Hematopoietic multipotent progenitor cell treated with erythropoietin and hydrocortisone succinate and interleukin-3 and kit ligand, for 6 days (in vitro differentiated cells): ENCODE data around the gene CCDC87.

Experiments used
- DNase-seq: peaks from one replicate; pipeline ENCODE4 v3.0.0-alpha.2; 2015

CCDC87 gene

DNA sequence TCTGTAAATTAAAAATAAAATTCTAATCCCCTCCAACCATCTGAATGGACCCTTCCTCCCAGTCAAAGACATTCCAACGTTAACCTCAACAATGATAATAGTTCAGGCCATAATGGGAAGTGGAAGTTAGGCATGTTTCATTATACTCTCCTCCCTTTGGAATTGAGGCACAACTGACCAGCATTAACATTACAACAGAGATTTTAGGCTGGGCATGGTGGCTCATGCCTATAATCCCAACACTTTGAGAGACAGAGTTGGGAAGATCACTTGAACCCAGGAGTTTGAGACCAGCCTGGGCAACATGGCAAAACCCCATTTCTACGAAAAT is 22.0 kb downstream of the CCDC87 start:
- no peak for DNase-seq

DNA sequence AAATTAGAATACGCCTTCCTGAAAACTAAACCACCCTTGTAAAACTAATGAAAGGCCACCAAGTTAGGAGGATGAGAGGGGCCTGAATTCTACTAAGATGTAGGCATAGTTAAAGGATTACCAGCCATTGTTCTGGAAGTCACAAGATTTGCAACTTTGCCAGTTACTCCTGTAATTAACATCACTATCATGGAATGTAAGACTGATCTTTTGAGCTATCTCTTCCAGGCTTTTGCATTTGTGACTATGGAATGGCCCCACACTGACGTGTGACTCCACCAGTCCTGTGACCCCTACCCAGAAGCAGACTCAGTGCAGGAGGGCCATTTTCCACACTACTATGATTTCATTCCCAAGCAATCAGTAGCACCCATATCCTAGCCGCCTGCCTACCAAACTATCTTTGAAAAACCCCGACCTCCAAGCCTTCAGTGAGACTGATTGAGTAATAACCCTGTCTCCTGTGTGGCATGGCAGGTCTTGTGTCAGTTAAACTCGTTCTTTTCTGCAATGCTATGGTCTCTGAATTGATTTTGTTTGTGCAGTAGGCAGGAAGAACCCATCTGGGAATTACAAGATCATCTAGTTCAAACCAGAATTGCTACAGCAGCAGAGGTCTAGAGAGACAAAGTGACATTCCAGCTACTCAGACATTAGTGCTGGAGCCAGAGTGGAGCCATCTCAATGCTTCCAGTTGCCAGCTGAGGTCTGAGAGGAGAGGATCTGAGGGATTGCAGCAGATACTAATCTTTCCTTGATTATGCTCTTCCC is 22.6 kb downstream of the CCDC87 start:
- no peak for DNase-seq

DNA sequence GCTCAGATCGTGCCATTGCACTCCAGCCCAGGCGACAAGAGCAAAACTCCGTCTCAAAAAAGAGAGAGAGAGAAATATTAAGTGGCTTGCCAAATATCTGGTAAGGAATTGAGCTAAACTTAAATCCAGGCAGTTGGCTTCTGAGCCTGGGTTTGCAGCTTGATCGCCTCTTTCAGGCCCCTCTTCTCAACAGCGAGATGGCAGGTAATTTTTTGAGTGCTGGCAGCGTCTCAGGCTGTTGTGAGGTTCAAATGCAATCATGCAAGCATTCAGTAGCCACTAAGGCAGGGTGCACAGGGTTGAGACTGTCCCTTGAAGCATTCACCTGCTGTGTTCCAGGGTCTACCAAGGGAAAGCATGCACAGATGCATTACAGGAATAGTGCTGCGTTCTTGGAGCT is 23.8 kb downstream of the CCDC87 start:
- no peak for DNase-seq

GRCh38 chr11:66568124-66568916 is 24.5 kb downstream of the CCDC87 start, which contains the start of gene CTSF:
Gene CTSF, minus strand, starts transcription at chr11:66568606. Its CDS starts 120 bp downstream, at chr11:66568486.
- peak; percentile 86 for DNase-seq

DNA sequence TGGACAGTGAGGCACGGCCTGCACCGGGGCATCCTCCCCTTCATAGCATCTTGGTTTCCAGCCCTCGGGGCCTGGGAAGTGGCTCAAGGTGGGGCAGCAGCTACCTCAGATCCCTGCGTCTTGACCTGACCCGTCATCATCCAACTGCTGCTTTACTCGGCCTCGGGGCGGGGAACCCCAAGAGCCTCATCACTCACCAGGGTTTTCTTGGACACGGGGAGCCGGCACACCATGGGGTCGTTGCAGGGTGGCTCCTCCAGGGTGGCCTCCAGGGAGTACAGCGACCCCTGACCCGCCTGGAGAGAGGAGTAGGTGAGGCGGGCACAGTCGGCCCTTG is 25.1 kb downstream of the CCDC87 start:
- DNase-seq: no peak

DNA sequence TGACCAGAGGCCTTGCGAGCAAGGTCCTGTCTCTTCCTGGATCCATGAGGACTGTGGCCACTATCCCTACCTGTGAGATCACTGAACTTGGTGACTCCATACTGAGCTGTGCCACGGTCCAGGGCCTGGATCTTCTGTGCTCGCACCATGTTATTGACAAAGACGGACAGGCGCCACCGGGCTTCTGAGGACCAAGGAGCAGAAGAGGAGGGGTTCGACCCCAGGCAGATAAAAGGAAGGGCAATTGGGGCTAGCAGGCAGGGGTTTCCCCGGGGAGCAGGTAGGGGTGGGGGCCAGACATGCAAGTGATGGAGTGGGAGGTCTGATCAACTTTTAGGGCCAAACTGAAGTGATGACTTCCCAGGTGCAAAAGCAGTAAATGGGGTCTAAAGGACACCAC is 26.6 kb downstream of the CCDC87 start:
- DNase-seq: no peak

- no peak for DNase-seq
These were observed 27.9 kb downstream of the CCDC87 start for GRCh38 chr11:66564984-66565383.

DNA sequence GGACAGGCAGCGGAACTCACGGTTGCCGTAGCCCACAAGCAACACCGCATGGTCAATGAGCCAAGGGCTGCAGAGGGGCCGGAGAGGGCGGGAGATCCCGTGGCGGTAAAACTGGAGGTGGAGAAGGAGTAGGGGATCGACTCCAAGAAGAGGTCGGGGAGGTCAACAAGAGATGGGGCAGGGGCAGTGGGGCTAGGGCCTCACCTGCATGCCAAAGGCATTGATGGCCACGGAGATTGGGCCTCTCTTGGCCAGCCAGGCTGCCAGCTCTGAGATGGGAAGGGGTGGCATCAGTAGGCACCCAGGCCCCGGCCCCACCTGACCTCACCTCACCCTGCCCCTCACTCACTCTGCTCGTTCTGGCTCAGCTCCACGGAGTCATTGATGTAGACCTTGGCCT is 28.3 kb downstream of the CCDC87 start:
- DNase-seq: no peak

GRCh38 chr11:66563832-66564231 is 29.0 kb downstream of the CCDC87 start:
- no peak for DNase-seq

DNA sequence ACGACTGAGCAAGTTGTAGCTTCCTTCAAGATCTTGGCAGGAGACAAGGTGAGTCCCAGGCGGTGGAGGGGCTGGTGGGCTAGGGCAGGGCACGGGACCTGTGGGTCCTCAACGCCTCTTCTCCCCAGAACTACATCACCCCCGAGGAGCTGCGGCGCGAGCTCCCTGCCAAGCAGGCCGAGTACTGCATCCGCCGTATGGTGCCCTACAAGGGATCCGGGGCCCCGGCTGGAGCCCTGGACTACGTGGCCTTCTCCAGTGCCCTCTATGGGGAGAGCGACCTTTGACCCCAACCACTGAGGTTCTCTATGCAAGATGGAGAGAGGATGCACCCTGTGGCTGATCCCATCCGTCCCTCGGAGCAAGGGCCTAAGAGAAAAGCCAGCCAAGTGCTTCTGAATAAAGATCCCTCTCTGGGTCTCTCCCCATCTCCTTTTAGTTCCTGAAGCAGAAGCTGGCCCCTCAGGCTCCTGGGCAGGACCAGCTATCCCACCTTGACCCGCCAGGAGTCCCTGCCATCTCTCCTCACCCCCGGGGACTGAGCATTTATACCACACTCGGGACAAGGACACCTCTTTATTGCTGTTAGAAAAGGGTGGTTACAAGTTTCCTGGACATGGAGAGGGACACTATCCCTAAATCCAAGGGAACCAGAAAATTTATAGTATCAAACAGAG is 29.8 kb downstream of the CCDC87 start:
- no peak for DNase-seq

GRCh38 chr11:66562275-66562674 is 30.6 kb downstream of the CCDC87 start:
- no peak for DNase-seq

DNA sequence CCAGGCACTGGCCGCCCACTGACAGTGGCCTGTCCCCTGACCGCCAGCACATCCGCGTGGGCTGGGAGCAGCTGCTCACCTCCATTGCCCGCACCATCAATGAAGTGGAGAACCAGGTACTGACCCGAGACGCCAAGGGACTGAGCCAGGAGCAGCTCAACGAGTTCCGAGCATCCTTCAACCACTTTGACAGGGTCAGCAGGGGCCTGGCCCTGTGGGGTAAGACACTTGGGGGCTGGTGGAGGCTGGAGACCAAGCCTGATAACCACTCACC is 31.0 kb downstream of the CCDC87 start:
- DNase-seq: no peak

- no peak for DNase-seq
These were observed 31.5 kb downstream of the CCDC87 start for GRCh38 chr11:66561178-66561974.

GRCh38 chr11:66559866-66560676 is 32.8 kb downstream of the CCDC87 start:
- no peak for DNase-seq

DNA sequence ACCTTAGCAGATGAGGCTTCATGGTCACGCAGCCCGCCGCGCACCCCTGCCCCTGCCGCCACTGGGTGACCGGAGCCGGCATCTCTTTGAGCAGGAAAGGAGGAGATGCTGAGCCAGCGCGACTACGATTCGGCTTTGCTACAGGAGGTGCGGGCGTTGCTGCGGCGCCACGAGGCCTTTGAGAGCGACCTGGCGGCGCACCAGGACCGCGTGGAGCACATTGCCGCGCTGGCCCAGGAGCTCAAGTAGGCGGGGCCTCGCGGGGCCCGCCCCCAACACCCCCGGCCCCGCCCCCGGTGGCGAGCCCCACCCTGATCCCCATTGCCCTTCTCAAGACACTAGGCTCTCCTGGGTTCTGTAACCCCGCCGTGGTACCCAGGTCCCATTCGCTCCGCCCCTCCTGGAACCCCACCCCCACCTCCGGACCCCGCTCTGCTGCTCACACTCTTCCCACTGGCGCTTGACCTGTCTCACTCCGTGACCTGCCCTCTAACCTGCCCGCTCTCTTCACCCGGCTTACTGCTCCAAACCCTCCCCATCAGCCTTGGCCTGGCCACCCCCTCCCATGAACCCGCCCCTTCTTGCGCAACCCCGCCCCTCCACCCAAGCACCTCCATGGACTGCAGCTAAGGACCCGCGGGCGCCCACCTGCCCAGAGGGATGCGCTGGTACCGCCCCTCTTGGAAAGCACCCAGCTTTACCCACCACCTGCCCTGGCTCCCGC is 33.6 kb downstream of the CCDC87 start:
- peak; percentile 62 for DNase-seq

DNA sequence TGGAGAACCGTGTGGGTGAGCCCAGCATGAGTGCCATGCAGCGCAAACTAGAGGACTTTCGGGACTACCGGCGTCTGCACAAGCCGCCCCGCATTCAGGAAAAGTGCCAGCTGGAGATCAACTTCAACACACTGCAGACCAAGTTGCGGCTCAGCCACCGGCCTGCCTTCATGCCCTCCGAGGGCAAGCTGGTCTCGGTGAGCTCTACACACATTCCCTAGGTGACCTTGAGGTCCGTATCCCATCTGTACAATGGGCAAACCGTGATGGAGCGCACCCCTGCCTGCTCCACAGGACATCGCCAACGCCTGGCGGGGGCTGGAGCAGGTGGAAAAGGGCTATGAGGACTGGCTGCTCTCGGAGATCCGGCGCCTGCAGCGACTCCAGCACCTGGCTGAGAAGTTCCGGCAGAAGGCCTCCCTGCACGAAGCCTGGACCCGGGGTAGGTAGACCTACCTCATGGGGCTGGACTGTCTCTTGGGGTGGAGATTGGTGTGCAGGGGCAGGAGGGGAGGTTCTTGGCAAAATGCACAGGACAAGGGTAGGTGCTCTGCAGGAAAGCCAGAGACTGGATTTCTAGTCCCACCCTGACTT is 35.0 kb downstream of the CCDC87 start:
- DNase-seq: no peak

DNA sequence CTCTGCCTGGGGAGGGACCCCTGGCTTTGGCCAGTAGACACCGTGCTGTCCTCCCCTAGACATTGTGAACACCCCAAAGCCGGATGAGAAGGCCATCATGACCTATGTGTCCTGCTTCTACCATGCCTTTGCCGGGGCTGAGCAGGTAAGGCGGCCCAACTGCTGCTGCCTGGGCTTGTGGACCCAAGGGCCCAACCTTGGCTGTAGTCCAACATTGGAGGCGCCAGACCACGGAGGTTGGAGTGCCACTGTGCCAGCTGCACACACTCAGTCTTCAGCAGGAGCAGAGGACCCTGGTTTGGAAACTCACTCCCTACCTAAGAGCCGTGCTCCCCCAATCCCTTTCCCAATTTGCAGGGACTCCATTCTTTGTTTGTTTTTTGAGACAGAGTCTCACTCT is 36.8 kb downstream of the CCDC87 start:
- no peak for DNase-seq

- DNase-seq: no peak
These were observed 37.4 kb downstream of the CCDC87 start for GRCh38 chr11:66555416-66555815.

DNA sequence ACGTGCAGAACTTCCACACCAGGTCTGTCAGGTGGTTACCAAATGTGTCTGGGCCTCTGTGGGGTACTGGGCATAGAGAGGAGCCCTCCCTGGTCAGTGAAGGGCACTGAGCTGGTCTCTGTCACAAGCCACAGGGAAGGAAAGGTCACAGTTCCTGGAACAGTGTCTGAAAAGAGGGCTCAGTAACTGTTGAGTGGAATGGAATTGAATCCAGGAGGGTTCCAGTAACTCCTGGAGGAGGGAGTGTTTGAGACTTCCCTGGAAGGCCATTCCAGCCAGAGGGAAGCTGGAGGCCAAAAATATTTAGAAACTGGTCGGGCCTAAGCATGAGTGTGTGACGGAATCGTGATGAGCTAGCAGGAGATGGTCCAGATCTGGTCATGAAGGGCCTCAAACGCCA is 38.3 kb downstream of the CCDC87 start:
- no peak for DNase-seq

DNA sequence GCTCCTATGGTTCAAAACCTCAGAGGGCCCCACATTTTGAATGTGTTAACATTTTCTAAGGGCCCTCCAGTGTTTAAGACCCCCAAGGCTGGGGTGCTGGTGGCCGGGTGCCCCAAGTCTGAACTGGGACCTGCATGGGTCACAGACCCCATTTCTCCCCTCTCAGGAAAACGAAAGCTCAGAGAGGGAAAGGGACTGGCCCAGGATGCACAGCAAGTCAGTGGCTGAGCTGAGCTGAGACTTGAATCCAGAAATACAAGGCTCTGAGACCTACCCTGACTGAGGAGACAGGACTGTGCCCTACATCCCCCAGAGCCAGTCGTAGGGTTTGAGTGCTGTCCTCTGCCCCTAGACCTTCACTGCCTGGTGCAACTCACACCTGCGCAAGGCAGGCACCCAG is 42.0 kb downstream of the CCDC87 start:
- no peak for DNase-seq

DNA sequence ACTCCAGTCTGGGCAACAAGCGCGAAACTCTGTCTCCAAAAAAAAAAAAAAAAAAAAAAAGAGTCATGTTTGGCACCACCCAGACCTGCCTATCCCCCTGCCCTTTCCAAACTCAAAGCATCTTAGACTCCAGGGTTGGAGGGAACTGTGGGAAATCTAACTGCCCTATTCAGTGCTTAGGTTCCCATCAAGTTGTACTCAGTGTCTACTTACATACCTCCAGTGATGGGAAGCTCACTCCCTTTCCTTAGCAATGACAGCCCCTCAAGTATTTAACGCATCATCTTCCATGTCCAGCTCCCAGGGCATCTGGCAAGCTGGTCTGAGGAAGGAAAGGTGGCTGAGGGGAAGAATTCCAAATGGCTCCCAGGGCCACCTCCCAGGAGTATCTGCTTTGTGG is 43.2 kb downstream of the CCDC87 start:
- no peak for DNase-seq
